H9 (cell line): ENCODE measurements around the gene SLC25A26. TPM values are rescaled to one million over a fixed set of nuclear protein-coding genes. Genes with fewer than 3 reads are reported as not detected.
A peak's percentile ranks its signal among the peaks of the same experiment; 100 is the strongest.

Experiments used
- DNase-seq: peaks from one replicate; pipeline ENCODE4 v3.0.0-alpha.2; 2017
- H2AFZ ChIP-seq: one replicate; pipeline ENCODE4 v1.6.1; 2013; ENCODE audit warnings: mild to moderate bottlenecking, low read length, control low read depth, moderate library complexity
- H2AK5ac ChIP-seq: 2 replicates; pipeline ENCODE4 v1.6.1; 2013; ENCODE audit warnings: low read length, control low read depth, mixed read lengths; ENCODE audit not compliant: insufficient read length
- H2BK120ac ChIP-seq: one replicate; pipeline ENCODE4 v1.6.1; 2013; ENCODE audit warnings: low read depth, mild to moderate bottlenecking, low read length, control low read depth, inconsistent platforms; ENCODE audit not compliant: poor library complexity, severe bottlenecking
- H2BK12ac ChIP-seq: 2 replicates; pipeline ENCODE4 v1.6.1; 2013; ENCODE audit warnings: low read length, control low read depth, mixed read lengths, low read depth; ENCODE audit not compliant: insufficient read length
- H2BK15ac ChIP-seq: 2 replicates; pipeline ENCODE4 v1.6.1; 2013; ENCODE audit warnings: low read depth, low read length, control low read depth
- H2BK20ac ChIP-seq: one replicate; pipeline ENCODE4 v1.6.1; 2013; ENCODE audit warnings: low read depth, mild to moderate bottlenecking, low read length, control low read depth, inconsistent platforms; ENCODE audit not compliant: poor library complexity, severe bottlenecking
- H2BK5ac ChIP-seq: 2 replicates; pipeline ENCODE4 v1.6.1; 2013; ENCODE audit warnings: low read length, control low read depth, mixed read lengths; ENCODE audit not compliant: insufficient read length
- H3K14ac ChIP-seq: 2 replicates; pipeline ENCODE4 v1.6.1; 2013; ENCODE audit warnings: low read length, control low read depth; ENCODE audit not compliant: insufficient read depth
- H3K18ac ChIP-seq: 2 replicates; pipeline ENCODE4 v1.6.1; 2013; ENCODE audit warnings: low read depth, mild to moderate bottlenecking, mixed read lengths, low read length, control low read depth; ENCODE audit not compliant: insufficient read length
- H3K23ac ChIP-seq: 2 replicates; pipeline ENCODE4 v1.6.1; 2013; ENCODE audit warnings: low read length, control low read depth, mixed read lengths, low read depth; ENCODE audit not compliant: insufficient read length
- H3K23me2 ChIP-seq: 2 replicates; pipeline ENCODE4 v1.6.1; 2013; ENCODE audit warnings: low read depth, mild to moderate bottlenecking, mixed read lengths, low read length, control low read depth; ENCODE audit not compliant: insufficient read length, poor library complexity, severe bottlenecking
- H3K27ac ChIP-seq: 2 replicates; pipeline ENCODE4 v1.5.1; 2013; ENCODE audit warnings: low read length, control low read depth, mixed read lengths, low read depth; ENCODE audit not compliant: insufficient read length
- H3K27me3 ChIP-seq: 2 replicates; pipeline ENCODE4 v1.6.1; 2013; ENCODE audit warnings: low read length, control low read depth, inconsistent platforms; ENCODE audit not compliant: insufficient read depth
- H3K4ac ChIP-seq: 2 replicates; pipeline ENCODE4 v1.6.1; 2013; ENCODE audit warnings: low read depth, mild to moderate bottlenecking, control low read depth, inconsistent platforms, low read length, moderate library complexity
- H3K4me1 ChIP-seq: 2 replicates; pipeline ENCODE4 v1.6.1; 2013; ENCODE audit warnings: low read length, control low read depth, inconsistent platforms; ENCODE audit not compliant: insufficient read depth
- H3K4me2 ChIP-seq: 2 replicates; pipeline ENCODE4 v1.6.1; 2013; ENCODE audit warnings: low read length, control low read depth, mixed read lengths; ENCODE audit not compliant: insufficient read length, insufficient read depth
- H3K56ac ChIP-seq: 2 replicates; pipeline ENCODE4 v1.6.1; 2013; ENCODE audit warnings: low read depth, mild to moderate bottlenecking, mixed read lengths, low read length, control low read depth; ENCODE audit not compliant: insufficient read length
- H3K79me1 ChIP-seq: 2 replicates; pipeline ENCODE4 v1.6.1; 2013; ENCODE audit warnings: low read depth, mild to moderate bottlenecking, moderate library complexity, low read length, control low read depth, inconsistent platforms; ENCODE audit not compliant: insufficient read depth, poor library complexity, severe bottlenecking
- H3K79me2 ChIP-seq: 2 replicates; pipeline ENCODE4 v1.6.1; 2013; ENCODE audit warnings: low read length, control low read depth, inconsistent platforms; ENCODE audit not compliant: insufficient read depth
- H3K9ac ChIP-seq: 2 replicates; pipeline ENCODE4 v1.6.1; 2013; ENCODE audit warnings: low read length, control low read depth, mixed read lengths; ENCODE audit not compliant: insufficient read length; ENCODE audit errors: extremely low read depth
- H3K9me3 ChIP-seq: one replicate; pipeline ENCODE4 v1.6.1; 2013; ENCODE audit warnings: low read depth, low read length, inconsistent platforms; ENCODE audit not compliant: control insufficient read depth
- H3T11ph ChIP-seq: one replicate; pipeline ENCODE4 v1.6.1; 2013; ENCODE audit warnings: mild to moderate bottlenecking, low read length, control low read depth, inconsistent platforms
- H4K20me1 ChIP-seq: one replicate; pipeline ENCODE4 v1.6.1; 2013; ENCODE audit not compliant: control insufficient read depth, insufficient read length, insufficient read depth
- H4K5ac ChIP-seq: 2 replicates; pipeline ENCODE4 v1.6.1; 2013; ENCODE audit warnings: low read depth, mild to moderate bottlenecking, mixed read lengths, low read length, control low read depth; ENCODE audit not compliant: insufficient read length
- H4K8ac ChIP-seq: replicated peaks from 2 replicates; pipeline ENCODE4 v1.6.1; 2013; ENCODE audit warnings: low read length, control low read depth, mixed read lengths, low read depth; ENCODE audit not compliant: insufficient read length
- H4K91ac ChIP-seq: 2 replicates; pipeline ENCODE4 v1.6.1; 2013; ENCODE audit warnings: low read depth, mild to moderate bottlenecking, moderate library complexity, mixed read lengths, low read length, control low read depth; ENCODE audit not compliant: insufficient read length
- H3K27ac Mint-ChIP-seq, 3 experiments: 2 replicates in 2 of 3; 3 replicates in 1 of 3; pipeline ENCODE4 v1.8.0; 2020 to 2021; ENCODE audit warnings: mixed read lengths in 3 of 3, mild to moderate bottlenecking in 1 of 3, moderate library complexity in 1 of 3
- H3K27me3 Mint-ChIP-seq: 2 replicates; pipeline ENCODE4 v1.8.0; 2021; ENCODE audit warnings: low read depth, mild to moderate bottlenecking, moderate library complexity, mixed read lengths
- H3K36me3 Mint-ChIP-seq, 3 experiments: 2 replicates in 2 of 3; 3 replicates in 1 of 3; pipeline ENCODE4 v1.8.0; 2020 to 2021; ENCODE audit warnings: low read depth in 3 of 3, mixed read lengths in 3 of 3; ENCODE audit not compliant: insufficient read depth in 1 of 3
- H3K4me1 Mint-ChIP-seq, 2 experiments: 2 replicates each; pipeline ENCODE4 v1.8.0; 2020; ENCODE audit warnings: mixed read lengths in 2 of 2
- H3K4me3 Mint-ChIP-seq, 2 experiments: 2 replicates in 1 of 2; 3 replicates in 1 of 2; pipeline ENCODE4 v1.8.0; 2020 to 2021; ENCODE audit warnings: mild to moderate bottlenecking in 2 of 2, mixed read lengths in 2 of 2, moderate library complexity in 1 of 2
- H3K9me3 Mint-ChIP-seq, 2 experiments: 2 replicates in 1 of 2; 3 replicates in 1 of 2; pipeline ENCODE4 v1.8.0; 2020; ENCODE audit warnings: mild to moderate bottlenecking in 2 of 2, mixed read lengths in 2 of 2, moderate library complexity in 1 of 2
- CTCF ChIP-seq: fragments of 200-600 bp; sonication (generic); conservative IDR thresholded peaks from 3 replicates; pipeline ENCODE4 v1.8.0; 2021; ENCODE audit warnings: antibody characterized with exemption, mild to moderate bottlenecking
- WGBS: extraction: QIAGEN DNeasy Blood & Tissue Kit; methylation state at CpG from one replicate; pipeline ENCODE4 v1.1.7; 2013; ENCODE audit warnings: missing lambda C conversion rate, low lambda C conversion rate, mixed read lengths; ENCODE audit not compliant: insufficient read length; ENCODE audit errors: extremely low coverage; 5-methylcytosine and 5-hydroxymethylcytosine counted together
- total RNA-seq: library from RNA; stranded (reverse); gene quantifications from 2 replicates; pipeline ENCODE4 v1.2.1, GENCODE V29; 2021

The SLC25A26 gene
- total RNA-seq, 1 experiment from 2014 or later = 30.2 TPM

GRCh38 chr3:66237552-66237951, 16.8 kb downstream of the SLC25A26 start:
- no peak overlapping the region for H2BK12ac ChIP-seq
- H3K27ac ChIP-seq = no peak overlapping the region
- no peaks in the 10 kb centered on the region for H3K4me1 ChIP-seq

More at GRCh38 chr3:66237552-66237951, 16.8 kb downstream of the SLC25A26 start:
- Histone ChIP-seq H3K18ac (no peak overlapping the region), H2BK120ac (no peak overlapping the region), H3K23me2 (no peaks in the 10 kb centered on the region), H3K79me2 (no peaks in the 10 kb centered on the region), H3K79me1 (no peaks in the 10 kb centered on the region), H3K9me3 (no peaks in the 10 kb centered on the region), H3K4ac (no peak overlapping the region), H2BK15ac (no peak overlapping the region), H3K4me2 (no peak overlapping the region), H4K91ac (no peak overlapping the region), H3K56ac (no peak overlapping the region), H4K5ac (no peak overlapping the region), H2BK5ac (no peak overlapping the region), H2BK20ac (no peak overlapping the region), H4K20me1 (no peaks in the 10 kb centered on the region), H4K8ac (no peak overlapping the region), H3K27me3 (no peaks in the 10 kb centered on the region), H3K23ac (no peak overlapping the region), H3K9ac (no peak overlapping the region), H2AFZ (no peak overlapping the region), H2AK5ac (no peak overlapping the region), H3K14ac (no peak overlapping the region), H3T11ph (no peak overlapping the region)
- Mint-ChIP-seq H3K9me3 (peaks cover 3 to 4% of the 10 kb centered on the region in 2 experiments; a peak in 3 of 5 replicates), H3K4me1 (peaks cover 9% of the 10 kb centered on the region in 2 experiments), H3K27ac (peak overlapping the region in 1 of 3 experiments; percentile 34; a peak in 1 of 7 replicates), H3K36me3 (peaks cover 13 to 16% (median 15%) of the 10 kb centered on the region in 3 experiments), H3K4me3 (no peak overlapping the region), H3K27me3 (no peaks in the 10 kb centered on the region)
- DNase-seq = no peak
- WGBS = no CpG with 5 or more reads among the region's 3 CpGs
- no peak for TF ChIP-seq CTCF
